AG09319 (cell line): ENCODE measurements around the gene MTIF3.

ENCODE experiments used
- DNase-seq: peaks from one replicate; pipeline ENCODE4 v3.0.0-alpha.2; 2010; ENCODE audit warnings: low read depth; ENCODE audit errors: extremely low read depth
- TF ChIP-seq, protein P1 (sequence below): IDR thresholded peaks from 2 replicates; pipeline ENCODE4 v1.5.1; 2011; ENCODE audit warnings: low read depth, mild to moderate bottlenecking, inconsistent platforms, low read length, moderate library complexity

The MTIF3 gene

GRCh38 chr13:27449936-27450828, at the start of gene MTIF3:
Gene MTIF3 (minus strand): TSS chr13:27450564. CDS start chr13:27440448, 10,116 bp downstream.
- TF ChIP-seq, protein P1, sequence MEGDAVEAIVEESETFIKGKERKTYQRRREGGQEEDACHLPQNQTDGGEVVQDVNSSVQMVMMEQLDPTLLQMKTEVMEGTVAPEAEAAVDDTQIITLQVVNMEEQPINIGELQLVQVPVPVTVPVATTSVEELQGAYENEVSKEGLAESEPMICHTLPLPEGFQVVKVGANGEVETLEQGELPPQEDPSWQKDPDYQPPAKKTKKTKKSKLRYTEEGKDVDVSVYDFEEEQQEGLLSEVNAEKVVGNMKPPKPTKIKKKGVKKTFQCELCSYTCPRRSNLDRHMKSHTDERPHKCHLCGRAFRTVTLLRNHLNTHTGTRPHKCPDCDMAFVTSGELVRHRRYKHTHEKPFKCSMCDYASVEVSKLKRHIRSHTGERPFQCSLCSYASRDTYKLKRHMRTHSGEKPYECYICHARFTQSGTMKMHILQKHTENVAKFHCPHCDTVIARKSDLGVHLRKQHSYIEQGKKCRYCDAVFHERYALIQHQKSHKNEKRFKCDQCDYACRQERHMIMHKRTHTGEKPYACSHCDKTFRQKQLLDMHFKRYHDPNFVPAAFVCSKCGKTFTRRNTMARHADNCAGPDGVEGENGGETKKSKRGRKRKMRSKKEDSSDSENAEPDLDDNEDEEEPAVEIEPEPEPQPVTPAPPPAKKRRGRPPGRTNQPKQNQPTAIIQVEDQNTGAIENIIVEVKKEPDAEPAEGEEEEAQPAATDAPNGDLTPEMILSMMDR = no peak; the same call in 1 of the 2 replicates
- peak; percentile 63 for DNase-seq

- no peak for DNase-seq
- TF ChIP-seq, protein P1 = no peak
These were observed 47.3 kb upstream of the MTIF3 start for GRCh38 chr13:27497563-27498230.

DNA sequence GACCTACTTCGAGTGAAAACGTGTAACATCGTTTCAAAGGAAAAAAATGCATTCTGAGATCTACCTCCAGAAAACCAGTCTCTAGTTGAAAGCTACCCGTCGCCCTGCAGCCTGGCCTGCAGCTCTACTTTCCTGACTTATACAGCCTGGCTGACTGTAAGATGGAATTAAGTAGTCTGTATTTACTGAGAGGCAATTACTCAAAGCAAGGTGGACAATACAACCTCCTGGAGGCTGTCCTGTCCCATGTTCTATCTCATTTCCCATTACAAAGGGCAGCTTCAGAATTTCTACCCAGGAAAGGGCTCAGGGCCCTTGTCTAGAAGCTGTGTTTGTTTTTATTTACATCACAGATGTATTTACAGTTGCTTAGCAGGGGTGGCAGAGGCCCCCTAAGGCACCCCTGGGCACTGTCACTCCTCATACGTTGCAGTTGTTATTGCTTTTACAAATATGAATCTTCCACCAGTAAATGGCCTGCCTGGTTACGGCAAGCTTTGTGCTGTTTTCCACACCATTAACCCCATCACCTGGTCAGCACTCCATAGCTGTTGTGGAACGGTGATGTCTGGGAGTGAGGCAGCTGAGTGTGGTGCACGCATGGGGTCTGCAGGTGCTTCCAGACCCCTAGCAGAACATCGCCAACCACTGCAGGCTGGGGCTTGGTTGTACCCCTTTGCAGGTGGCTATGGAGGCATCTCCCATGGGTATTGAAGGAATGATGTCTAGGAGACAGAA, 46.3 kb upstream of the MTIF3 start:
- TF ChIP-seq, protein P1 = no peak

DNA sequence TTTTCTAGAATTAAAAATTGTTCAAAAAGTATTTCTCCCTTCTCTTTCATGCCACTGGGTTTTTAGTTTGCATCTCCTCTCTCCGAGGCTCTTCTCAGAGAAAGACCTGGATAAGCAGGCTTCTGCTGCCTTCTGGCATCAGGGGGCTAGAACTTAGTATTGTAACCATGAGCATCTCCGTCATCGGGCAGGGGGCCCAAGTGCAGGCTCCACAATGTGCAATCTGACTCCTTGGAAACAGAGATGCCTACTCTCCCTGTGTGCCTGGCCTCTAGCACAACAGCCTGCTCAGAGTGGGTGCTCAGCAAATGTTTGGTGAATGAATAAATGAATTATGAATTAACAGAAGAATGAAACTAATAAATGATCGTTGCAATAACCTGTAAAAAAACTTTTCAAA, 45.6 kb upstream of the MTIF3 start:
- no peak for DNase-seq
- TF ChIP-seq, protein P1 = no peak

More for the DNA sequence above, 46.3 kb upstream of the MTIF3 start:
- DNase-seq = no peak

- TF ChIP-seq, protein P1 = no peak
These were observed 45.2 kb upstream of the MTIF3 start for GRCh38 chr13:27495551-27495950.

GRCh38 chr13:27493981-27494380, 43.6 kb upstream of the MTIF3 start:
- TF ChIP-seq, protein P1 = no peak

More at GRCh38 chr13:27495551-27495950, 45.2 kb upstream of the MTIF3 start:
- DNase-seq = no peak

More at GRCh38 chr13:27493981-27494380, 43.6 kb upstream of the MTIF3 start:
- DNase-seq = no peak
